ENCODE measurements around the gene DEPDC7.
"Not testable (repeated sequence)": the region's sequence is repeated elsewhere in the genome, so short reads cannot be mapped to it uniquely, and the experiment has no call there.

The DEPDC7 gene

DNA sequence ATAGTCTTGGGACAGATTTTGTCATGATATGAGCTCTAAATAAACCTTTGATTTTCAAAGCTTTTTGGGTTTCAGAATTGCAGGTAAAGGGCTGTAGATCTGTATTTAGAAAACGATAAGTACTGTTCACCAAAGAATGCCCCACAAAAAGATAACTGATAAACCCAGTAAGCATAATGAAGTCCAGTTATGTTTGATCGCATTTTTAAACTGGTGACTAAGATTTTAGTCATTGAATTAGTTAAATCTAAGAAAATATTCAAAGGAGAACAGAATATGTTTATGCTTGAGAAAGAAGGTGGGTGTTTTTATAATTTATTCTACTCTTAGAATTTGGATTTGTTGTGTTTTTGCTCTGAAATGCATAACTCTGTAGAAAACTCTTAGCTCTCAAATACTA lies 11.6 kb downstream of the DEPDC7 start:
- FAIRE-seq, result no peak

DNA sequence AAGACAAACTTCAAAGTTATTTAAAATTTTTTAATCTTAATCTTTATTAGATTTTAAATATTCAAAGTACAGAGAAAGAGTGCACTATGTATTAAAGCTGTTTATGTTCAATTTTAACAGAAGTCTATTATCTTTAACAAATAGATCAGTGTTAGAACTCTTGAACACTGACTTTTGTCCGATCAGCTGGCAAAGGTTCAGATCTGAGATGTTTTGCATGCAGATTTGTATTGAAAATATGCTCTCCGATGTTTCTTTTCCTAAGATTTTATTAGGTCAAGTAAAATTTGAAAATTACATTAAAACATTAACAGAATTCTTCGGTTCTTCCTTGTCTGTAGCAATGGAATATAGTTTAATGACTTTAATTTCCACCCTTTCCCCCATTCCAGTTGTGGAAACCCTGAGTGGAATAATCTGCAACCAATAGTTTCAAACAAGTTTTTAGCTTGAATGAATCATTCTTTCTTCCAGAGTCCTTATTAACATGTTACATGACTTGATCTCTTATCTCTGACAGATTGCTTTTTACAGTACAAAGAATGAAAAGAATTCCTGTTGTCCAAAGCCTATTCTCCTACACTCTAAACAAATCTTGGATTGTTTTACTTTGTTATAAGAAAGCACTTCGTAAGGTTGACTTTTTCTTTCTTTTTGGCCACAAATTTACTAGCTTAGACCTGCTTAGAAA lies 12.3 kb downstream of the DEPDC7 start:
- FAIRE-seq, result peak; percentile 19

DNA sequence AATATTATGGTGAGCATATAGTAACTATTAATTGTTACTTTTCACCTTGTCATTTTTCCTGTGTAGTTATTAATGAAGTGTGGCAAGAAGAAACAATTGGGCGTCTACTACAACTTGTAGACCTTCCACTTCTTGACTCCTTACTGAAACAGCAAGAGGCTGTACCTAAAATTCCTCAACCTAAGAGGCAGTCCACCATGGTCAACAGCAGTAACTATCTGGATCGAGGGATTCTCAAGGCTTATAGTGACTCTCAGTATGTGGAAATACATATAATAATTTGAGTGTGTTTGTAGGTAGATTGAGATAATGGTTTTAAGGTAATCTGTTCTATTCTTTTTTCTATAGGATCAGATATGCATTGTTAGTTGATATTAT lies 12.8 kb downstream of the DEPDC7 start:
- FAIRE-seq, result no peak

DNA sequence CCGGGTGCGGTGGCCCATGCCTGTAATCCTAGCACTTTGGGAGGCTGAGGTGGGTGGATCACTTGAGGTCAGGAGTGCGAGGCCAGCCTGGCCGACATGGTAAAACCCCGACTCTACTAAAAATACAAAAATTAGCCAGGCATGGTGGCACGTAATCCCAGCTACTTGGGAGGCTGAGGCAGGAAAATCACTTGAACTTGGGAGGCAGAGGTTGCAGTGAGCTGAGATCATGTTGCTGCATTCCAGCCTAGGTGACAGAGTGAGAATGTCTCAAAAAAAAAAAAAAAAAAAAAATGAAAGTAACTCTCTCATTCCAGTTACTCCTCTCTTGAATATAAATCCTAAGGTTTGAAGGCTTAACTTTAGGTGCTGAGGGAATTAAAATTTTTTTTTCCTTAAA lies 13.5 kb downstream of the DEPDC7 start:
- FAIRE-seq, result not testable (repeated sequence)

DNA sequence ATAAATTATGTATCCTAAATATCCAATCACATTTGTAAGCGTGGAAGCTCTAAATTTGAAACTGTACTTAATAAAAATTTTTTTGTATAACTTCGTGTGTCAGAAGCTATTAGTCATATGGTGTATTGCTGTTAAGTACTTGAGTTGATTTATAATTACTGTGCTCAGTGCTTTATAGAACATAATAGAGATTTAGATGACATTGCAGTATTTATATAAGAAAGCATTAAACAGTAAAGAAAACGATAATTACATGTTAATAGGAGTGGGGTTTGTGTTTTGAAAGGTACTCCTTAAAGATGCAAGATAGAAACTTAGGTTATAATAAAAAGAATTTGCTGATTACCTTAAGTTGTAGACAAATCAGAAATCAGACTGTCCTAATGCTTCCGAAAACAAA lies 17.8 kb downstream of the DEPDC7 start:
- no peak for FAIRE-seq

DNA sequence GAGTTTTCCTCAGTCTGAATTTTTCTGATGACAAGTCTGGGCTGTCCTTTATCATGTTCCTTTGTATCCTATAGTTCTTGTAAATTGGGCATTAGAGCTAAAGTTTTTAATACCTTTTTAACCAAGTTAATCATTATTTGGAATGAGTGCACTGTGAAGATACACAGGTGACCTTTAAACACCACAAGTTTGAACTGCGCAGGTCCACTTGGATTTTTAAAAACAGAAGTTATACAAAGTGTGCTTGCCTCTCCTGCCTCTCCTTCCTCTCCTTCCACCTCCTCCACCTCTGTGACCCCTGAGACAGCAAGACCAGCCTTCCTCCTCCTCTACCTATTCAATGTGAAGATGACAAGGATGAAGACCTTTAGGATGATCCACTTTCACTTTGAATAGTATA lies 19.3 kb downstream of the DEPDC7 start:
- FAIRE-seq, result no peak

DNA sequence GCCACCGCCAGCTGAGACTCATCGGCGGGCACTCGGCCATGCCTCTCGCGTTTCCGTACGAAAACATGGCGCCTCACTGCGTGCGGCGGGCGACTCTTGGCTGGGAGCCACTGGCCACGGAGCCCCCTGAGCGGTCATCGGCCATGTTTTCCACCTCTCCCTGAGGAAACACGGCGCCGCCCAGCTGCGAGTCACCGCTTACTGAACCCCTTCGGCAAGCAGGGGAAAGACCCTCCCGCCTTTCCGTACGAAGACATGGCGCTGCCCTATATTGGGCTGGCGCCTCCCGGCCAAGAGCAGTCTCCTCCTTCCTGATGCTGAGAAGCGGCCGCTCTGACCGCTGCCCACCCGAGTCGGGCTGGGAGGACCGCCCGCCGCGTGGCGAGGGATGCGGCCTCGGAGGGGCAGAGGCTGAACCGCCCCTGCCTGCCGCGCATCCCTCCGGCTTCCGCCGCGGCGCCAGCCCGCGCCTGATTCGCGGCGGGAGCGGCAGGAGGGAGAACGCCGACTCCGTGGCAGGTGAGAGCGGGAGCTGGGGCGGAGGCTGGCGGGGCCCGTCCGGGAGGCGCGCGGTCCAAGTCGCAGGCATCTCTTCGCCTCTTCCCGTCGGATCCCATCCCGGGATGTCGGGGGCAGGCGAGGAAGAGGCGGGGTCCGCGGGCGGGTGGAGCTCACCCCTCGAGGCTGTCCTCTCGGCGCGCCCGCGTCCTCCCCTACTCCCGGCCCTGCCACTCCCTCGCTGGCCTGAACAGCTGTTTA lies 23.8 kb downstream of the DEPDC7 start, which contains the start of gene TCP11L1:
Gene TCP11L1 (plus strand): TSS at position 299 of the 759 bp plus-strand sequence. CDS start 4,202 bp downstream, outside the sequence.
- no peak for FAIRE-seq

DNA sequence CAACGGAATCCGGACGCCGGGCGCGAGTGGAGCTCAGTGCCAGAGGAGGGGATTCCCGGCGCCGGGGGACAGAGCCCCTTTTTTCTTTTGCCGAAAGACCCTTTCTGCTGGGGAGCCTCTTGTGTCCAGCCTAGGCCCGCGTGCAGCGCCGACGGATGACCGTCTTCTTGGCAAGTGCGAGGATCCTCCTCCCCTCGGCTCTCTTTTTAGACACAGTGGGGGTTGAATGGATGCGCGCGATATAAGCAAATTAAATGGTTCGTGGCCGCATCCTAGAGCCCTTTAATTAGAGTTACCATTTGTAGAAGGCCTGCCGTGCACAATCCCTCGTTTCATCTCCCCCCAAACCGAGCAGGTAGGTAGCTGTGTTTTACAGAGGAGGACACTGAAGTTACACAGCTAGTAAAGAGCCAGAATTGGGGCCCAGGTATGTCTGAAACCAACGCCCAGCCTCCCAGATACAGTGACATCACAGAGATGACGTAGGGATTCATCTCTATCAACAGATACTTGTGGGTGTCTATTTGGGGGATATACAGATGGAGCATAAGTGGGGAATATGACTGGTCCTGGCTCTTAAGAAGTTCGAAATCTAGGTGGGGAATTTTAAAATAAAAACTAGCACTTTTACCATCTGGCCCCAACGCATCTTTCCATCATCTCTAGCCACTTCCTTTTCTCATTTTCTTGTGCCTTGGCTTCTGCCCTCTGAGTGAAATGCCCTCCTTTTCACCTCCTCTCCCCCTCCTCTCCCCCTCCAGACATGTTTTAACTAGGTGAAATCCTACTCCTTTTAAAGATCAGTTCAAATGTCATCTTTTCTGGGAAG lies 24.6 kb downstream of the DEPDC7 start:
- no peak for FAIRE-seq

DNA sequence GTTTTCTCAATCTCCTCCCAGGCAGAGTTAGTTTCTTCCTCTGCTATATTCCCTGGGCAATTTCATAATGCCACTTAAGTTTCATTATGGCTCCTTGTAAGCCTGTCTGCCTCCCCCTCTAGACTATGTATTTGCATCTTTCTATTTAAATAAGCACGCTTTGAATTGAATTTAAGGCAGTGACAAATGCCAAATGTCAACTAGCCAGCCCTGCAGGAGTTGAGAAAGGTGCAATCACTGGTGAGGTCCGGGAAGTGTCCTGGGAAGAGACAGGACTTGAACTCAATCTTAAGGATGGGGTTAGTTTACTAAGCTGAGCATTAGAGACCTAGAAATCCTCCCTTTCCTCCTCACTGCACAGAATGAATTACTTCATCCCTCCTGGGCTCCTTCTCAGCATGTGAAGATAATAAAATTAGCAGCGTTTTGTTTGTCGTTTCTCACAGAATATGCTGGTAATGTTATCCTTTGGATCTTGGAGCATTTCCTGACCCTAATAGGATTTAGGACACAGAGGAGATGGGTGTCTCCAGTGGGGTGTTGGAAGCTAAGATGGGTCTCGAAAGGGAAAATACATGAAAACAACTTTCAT lies 25.3 kb downstream of the DEPDC7 start:
- FAIRE-seq, result no peak

DNA sequence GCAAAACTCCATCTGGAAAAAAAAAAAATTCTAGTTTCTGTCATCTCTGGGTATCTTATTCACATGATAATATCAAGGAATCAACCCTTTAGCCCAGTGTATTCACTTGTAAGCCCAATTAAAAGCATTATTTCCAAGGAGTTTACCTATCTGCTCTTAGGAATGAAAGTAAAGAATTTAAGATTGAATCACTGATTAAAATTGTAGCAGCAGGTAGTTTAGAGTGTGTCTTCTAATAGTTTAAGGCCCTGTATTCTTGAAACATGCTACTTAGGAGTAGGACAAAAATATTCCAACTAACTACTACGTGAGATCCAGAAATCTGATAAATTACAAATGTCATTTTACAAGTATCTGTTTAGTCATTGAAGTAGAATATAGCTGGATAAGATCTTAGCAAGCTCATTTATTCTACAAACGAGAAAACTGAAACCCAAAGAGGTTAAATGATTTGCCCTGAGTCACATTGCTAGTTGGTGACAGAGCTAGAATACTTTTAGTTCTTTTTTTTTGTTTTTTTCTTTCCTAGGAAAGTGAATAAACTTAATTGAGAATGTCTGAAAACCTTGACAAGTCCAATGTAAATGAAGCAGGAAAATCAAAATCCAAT lies 27.6 kb downstream of the DEPDC7 start:
- no peak for FAIRE-seq

DNA sequence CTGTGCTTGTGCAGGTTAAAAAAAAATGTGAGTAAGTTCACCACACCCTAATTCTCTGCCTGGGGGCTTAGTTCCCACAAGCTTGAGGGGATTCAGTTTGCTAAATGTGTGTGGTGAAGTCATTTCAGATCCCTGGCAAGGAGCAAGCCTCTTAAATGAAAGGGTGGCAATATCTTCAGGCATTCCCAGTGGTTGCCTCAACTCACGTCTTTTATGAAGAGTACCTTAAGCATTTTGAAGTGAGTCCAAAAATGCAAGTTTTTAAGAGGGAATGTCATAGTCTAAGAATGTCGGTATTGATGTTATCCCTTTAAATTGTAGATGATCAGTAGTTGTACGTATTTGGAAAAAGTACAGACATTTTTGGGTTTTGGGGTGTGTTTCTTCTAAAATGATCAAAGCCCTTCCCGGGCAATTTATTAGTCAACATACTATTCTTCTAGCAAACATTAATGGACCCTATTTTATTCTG lies 28.6 kb downstream of the DEPDC7 start:
- FAIRE-seq, result no peak

DNA sequence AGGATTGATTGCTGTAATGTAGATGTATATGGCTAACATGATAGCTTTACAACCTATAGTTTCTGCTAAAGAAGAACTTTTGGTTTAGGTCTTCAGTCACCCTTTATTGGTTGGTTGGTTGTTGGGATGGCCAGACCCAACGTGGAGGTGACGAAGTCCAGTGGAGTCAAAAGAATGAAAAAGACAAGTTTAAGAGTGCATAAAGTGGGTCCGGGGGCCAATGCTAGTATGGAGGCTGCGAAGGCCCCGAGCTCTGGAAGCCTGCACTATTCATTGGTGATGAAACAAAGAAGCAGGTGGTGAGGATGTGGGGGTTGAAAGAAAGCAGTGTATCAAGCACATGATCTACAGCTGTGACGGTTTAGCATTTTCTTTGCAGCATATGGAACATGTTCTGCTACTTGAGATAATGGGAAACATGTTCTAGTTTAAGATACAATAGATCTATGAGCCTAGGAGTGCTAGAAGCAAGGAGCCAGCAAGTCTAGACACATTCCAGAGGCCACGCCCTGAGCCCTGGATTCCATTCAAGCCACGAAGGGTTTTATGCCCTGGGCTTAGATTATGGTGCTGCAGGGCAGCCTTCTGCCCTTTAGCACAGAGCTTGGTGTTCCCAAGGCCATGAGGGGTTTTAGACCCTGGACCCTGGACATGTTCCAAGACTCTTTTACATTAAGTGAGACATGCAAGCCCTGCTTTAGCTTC lies 30.0 kb downstream of the DEPDC7 start:
- FAIRE-seq, result no peak

DNA sequence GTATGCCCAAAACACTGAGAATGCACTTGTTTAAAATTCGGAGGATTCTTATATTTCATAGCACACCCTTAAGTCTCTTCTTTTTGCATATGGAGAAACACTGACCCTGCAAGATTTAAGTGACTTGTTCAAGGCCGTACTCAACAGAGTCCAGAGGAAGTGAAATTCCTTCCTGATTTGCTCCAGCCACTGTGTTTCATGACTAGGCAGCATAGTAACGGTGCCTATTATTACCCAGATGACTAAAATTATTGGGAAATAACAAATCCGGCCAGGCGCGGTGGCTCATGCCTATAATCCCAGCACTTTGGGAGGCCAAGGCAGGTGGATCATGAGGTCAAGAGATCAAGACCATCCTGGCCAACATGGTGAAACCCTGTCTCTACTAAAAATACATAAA lies 33.0 kb downstream of the DEPDC7 start:
- not testable (repeated sequence) for FAIRE-seq

DNA sequence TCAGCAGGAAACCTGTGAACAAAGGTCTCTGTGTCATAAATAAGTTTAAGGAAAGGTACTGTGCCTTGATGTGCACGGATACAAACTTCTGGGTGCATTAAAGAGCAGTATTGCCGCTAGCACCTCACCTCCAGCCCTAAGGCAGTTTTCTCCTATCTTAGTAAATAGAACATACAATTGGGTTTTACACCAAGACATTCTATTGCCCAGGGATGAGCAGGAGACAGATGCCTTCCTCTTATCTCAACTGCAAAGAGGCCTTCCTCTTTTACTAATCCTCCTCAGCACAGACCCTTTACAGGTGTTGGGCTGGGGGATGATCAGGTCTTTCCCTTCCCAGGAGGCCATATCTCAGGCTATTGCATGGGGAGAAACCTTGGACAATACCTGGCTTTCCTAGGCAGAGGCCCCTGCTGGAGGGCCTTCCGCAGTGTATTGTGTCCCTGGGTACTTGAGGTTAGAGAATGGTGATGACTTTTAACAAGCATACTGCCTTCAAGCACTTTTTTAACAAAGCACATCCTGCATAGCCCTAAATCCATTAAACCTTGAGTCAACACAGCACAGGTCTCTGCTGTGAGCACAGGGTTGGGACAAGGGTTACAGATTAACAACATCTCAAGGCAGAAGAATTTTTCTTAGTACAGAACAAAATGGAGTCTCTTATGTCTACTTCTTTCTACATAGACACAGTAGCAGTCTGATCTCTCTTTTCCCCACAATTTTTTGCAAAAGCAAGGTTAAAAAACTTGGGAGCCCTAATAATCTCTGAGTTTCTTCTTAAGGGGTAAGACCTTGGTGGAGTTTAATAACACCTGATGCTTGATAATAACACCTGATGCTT lies 34.1 kb downstream of the DEPDC7 start:
- not testable (repeated sequence) for FAIRE-seq

DNA sequence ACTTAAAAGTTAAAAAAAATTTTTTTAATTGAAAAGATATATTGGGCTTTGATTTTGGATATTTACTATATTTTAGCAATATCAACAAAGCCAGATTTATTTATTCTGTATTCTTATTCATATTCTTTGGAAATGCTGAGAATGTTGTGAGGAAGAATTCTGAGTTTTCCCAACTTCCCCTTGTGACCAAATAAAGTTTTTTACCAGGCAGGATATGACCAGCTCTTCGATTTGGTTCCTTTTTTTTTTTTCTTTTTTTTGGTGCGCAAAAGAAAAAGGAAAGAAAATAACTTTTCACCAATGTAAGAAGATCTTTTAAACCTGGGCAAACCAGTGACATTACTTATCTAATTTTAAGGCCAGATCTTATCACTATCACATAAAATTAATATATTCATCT lies 36.6 kb downstream of the DEPDC7 start:
- FAIRE-seq, result no peak

DNA sequence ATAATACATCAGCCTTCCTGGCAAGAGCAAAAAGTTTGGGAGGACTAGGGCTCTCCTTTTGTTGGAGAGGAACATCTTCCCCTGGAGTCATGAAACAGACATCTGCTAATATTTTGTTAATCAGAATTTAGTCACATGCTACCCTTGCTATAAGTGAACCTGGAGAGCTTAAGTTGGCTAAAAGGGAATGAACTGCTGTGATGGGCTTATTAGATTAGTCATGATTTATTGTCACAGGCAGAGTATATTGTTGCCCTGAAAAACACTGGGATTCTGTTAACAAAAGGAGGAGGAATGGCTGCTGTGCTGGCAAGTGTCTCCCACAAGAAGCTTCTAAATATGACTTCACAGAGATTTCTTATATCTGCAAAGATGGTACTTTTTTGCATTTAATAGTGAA lies 39.7 kb downstream of the DEPDC7 start:
- no peak for FAIRE-seq

DNA sequence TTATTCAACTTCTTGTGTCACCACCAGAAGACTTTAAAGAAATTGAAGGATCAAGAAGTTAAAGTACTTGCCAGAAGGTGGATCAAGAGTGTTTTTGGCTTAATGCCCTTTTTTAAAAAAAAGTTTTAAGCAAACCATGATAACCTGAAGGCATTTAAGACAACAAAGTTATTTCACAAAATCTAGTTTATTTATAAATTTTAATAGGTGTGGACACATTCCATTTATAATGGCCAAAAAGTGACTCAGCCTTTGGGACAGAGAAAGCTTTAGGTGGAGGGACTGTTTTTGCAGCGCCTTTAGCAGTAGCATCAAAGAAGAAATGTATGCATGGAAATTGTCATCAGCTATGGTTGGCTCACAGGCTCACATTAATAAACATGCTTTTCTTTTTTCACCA lies 41.6 kb downstream of the DEPDC7 start:
- FAIRE-seq, result no peak

DNA sequence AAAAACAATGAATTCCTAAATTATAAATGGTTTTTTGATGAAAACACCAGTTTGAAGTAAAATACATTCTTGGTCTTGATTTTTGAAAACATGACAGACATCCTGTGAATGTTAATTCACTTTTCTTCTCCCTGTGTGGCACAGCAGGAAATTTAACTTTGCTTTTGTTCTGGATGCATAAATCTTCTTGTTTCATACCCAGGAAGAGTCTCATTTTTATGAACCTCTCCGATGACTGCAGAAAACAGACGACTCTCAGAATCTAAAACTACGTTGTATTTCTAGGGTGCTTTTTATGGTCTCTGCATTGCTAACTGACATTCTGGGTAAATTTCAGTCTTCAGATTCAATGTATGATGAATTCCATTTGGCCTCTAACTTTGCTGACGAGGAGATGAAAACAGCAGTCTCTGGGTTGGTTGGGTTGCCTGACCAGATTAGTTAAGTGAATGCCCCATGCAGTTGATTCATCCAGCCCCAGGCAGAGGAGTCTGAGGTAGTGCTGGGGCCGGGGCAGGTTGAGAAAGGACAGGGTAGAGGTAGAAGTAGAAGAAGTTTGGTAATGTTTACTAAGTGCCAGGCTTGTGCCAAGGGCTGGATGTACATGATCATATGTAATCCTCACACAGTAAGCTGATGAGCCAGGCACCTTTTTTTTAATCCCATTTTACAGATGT lies 43.8 kb downstream of the DEPDC7 start:
- FAIRE-seq, result no peak

DNA sequence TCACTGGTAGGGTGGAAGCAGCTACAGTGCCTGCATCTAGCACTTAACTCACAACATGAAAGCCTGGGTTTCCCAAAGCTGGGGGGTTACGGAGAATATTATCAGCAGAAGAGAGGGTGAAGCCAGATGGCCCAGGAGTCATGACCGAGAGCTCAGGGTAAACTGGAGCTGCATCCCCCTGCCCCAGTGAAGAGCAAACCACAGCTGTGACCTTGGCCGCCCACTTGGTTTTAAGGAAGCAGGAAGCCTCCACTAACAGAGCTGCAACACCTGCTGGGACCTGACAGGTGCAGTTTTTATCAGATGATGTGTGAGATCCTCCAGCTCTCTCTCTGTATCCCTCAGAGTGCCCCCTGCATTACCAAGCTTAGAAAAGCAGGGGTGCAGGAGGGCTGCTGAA lies 44.6 kb downstream of the DEPDC7 start:
- FAIRE-seq, result no peak

DNA sequence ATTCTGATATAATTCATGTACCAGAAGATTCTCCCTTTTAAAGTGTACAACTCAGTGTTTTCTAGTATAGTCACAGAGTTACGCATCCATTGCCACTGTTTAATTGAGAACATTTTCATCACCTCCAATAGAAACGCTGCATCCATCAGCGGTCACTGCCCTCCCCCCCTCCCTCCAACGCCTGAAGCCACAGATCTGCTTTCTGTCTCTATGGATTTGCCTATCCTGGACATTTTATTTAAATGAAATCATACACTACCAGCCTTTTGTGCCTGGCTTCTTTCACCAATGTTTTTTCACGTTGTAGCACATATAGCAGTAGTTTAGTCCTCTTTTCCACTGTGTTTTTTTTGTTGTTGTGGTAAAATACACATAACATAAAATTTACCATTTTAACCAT lies 46.5 kb downstream of the DEPDC7 start:
- no peak for FAIRE-seq
